Measurements from ENCODE around the gene VSTM4. TPM values are rescaled to one million over a fixed set of nuclear protein-coding genes. Genes with fewer than 3 reads are reported as not detected.

Gene VSTM4
- total and polyA plus RNA-seq, 12 donors: 15.1 to 136 (median 60.3) TPM

GRCh38 chr10:49056356-49056755, 59.0 kb downstream of the VSTM4 start:
- intact Hi-C loops (cut with DNase I): no loop called here
- no peak overlapping the region for H3K4me3 ChIP-seq
- 35 to 40% (median 40%) methylated on average over 1 of the region's 1 CpG; no CpG with 5 or more reads in 1 of the 4 donors for WGBS, 4 donors
- H3K9me3 ChIP-seq (replicated peaks in 1 of 3): no peaks in the 10 kb centered on the region
- no peaks in the 10 kb centered on the region for H3K36me3 ChIP-seq (replicated peaks in 1 of 2)
- H3K27me3 ChIP-seq: no peaks in the 10 kb centered on the region
- TF ChIP-seq CTCF (IDR thresholded peaks at IDR 0.05): no peak
- no peak for TF ChIP-seq POLR2A (IDR thresholded peaks at IDR 0.05)
- DNase-seq: peak; percentile 59 to 70 (median 68)
- H3K4me1 ChIP-seq (replicated peaks in 1 of 2): peaks cover 39 to 67% of the 10 kb centered on the region in 2 donors
- peak overlapping the region in 3 of 5 donors; percentile 23 to 66 (median 29) for H3K27ac ChIP-seq

GRCh38 chr10:49055221-49055849, 60.0 kb downstream of the VSTM4 start:
- TF ChIP-seq CTCF (IDR thresholded peaks at IDR 0.05): no peak
- no peak for TF ChIP-seq POLR2A (IDR thresholded peaks at IDR 0.05)
- Histone ChIP-seq H3K4me1 (replicated peaks in 1 of 2) (peaks cover 39 to 67% of the 10 kb centered on the region in 2 donors), H3K9me3 (replicated peaks in 1 of 3) (no peaks in the 10 kb centered on the region), H3K4me3 (no peak overlapping the region), H3K27me3 (no peaks in the 10 kb centered on the region), H3K27ac (peak overlapping the region in 2 of 5 donors; percentile 23 to 66), H3K36me3 (replicated peaks in 1 of 2) (no peaks in the 10 kb centered on the region)
- DNase-seq: peak in 1 of 7 donors; percentile 50
- intact Hi-C loops (cut with DNase I): no loop called here
- WGBS, 4 donors: 37 to 47% (median 46%) methylated on average over 5 of the region's 5 CpGs

DNA sequence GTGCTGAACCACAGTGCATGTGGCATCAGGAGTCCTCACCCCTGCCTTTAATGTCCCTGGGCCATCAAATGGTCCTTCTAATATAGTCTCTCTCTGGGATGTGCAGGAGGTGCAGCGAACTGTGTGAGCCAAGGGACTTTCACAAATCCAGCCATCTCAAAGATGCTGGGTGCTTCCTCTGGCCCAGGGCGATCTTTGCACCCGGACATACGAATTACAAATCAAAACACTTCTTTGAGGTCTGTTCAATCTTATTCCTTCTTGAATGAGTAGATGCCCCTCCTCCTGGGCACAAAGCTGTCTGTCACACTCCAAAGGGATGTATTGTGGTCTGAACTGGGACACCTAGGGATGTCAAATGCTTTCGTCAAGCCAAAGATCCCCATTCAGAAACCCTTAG, 60.6 kb downstream of the VSTM4 start:
- H3K4me3 ChIP-seq: no peak overlapping the region
- no peaks in the 10 kb centered on the region for H3K9me3 ChIP-seq (replicated peaks in 1 of 3)
- DNase-seq: peak in 1 of 7 donors; percentile 49
- H3K36me3 ChIP-seq (replicated peaks in 1 of 2): no peaks in the 10 kb centered on the region
- TF ChIP-seq POLR2A (IDR thresholded peaks at IDR 0.05) (no peak), CTCF (IDR thresholded peaks at IDR 0.05) (no peak)
- H3K27ac ChIP-seq: peak overlapping the region in 2 of 5 donors; percentile 22 to 66
- H3K4me1 ChIP-seq (replicated peaks in 1 of 2): peaks cover 39 to 71% of the 10 kb centered on the region in 2 donors
- no peaks in the 10 kb centered on the region for H3K27me3 ChIP-seq
- WGBS, 4 donors: 94 to 97% (median 97%) methylated on average over 5 of the region's 5 CpGs
- intact Hi-C loops (cut with DNase I): no loop called here

- DNase-seq: peak in 1 of 7 donors; percentile 51
- Histone ChIP-seq H3K27me3 (no peaks in the 10 kb centered on the region), H3K36me3 (replicated peaks in 1 of 2) (no peaks in the 10 kb centered on the region), H3K9me3 (replicated peaks in 1 of 3) (no peaks in the 10 kb centered on the region), H3K4me3 (no peak overlapping the region), H3K4me1 (replicated peaks in 1 of 2) (peaks cover 37 to 70% of the 10 kb centered on the region in 2 donors), H3K27ac (peak overlapping the region in 3 of 5 donors; percentile 4 to 66 (median 22))
- TF ChIP-seq POLR2A (IDR thresholded peaks at IDR 0.05): no peak
- no peak for TF ChIP-seq CTCF (IDR thresholded peaks at IDR 0.05)
- intact Hi-C loops (cut with DNase I): no loop called here
- WGBS, 4 donors: 62 to 76% (median 73%) methylated on average over 5 of the region's 5 CpGs
Measured at GRCh38 chr10:49053998-49054692, 61.2 kb downstream of the VSTM4 start.

Measured in adrenal gland (tissue), 12 donors.